DND-41 (cell line): ENCODE results near the gene TFE3.

Source experiments
- CTCF ChIP-seq: IDR thresholded peaks from 2 replicates; pipeline ENCODE4 v1.5.1; 2012; ENCODE audit warnings: borderline replicate concordance, low read length, moderate library complexity, mild to moderate bottlenecking; ENCODE audit not compliant: poor library complexity, severe bottlenecking; ENCODE audit errors: extremely low read depth
- EZH2 ChIP-seq: IDR thresholded peaks from 3 replicates; pipeline ENCODE4 v1.6.1; 2012; ENCODE audit warnings: borderline replicate concordance, low read depth, mild to moderate bottlenecking, moderate library complexity, low read length, inconsistent platforms; ENCODE audit not compliant: severe bottlenecking

GRCh38 chrX:49054073-49054762 is 11.1 kb upstream of the TFE3 start:
- no peak for TF ChIP-seq CTCF
- TF ChIP-seq EZH2 = no peak
